Measurements from ENCODE around the gene INIP. TPM values are rescaled to one million over a fixed set of nuclear protein-coding genes. Genes with fewer than 3 reads are reported as not detected.

Gene INIP
- total RNA-seq, 1 experiment from 2014 or later = 26.6 TPM

GRCh38 chr9:112712678-112713077, 5.2 kb downstream of the INIP start:
- CTCF ChIA-PET = no interaction called here
- TF ChIP-seq EZH2 (IDR thresholded peaks at IDR 0.05; ENCODE audit: borderline replicate concordance, low read depth, low read length, poor library complexity, severe bottlenecking) = no peak
- TF ChIP-seq CTCF (conservative IDR thresholded peaks at IDR 0.05; ENCODE audit: low read depth, low read length) = no peak
- no peaks in the 10 kb centered on the region for H3K27me3 ChIP-seq (replicated peaks; ENCODE audit: insufficient read depth, low read depth, low read length, poor library complexity)
- peaks cover 3% of the 10 kb centered on the region for H3K4me1 ChIP-seq (ENCODE audit: insufficient read depth, low read length, poor library complexity, severe bottlenecking)
- no peak for DNase-seq (ENCODE audit: low spot score)
- H3K36me3 ChIP-seq (ENCODE audit: insufficient read depth, low read length, poor library complexity, severe bottlenecking) = no peaks in the 10 kb centered on the region
- BruUV-seq (replicated peaks) = no TSS peak
- POLR2A ChIA-PET (ENCODE audit: low non-redundant PET) = no interaction called here
- intact Hi-C loops (cut with micrococcal nuclease; ENCODE audit: unreplicated experiment) = loop anchor here (10.0 kb wide), 1 partner anchor 338 kb away; no protein-coding TSS in a partner anchor
- no peak overlapping the region for H3K4me3 ChIP-seq (ENCODE audit: low read depth, low read length, poor library complexity, severe bottlenecking)
- H3K27ac ChIP-seq (ENCODE audit: low read depth, low read length, poor library complexity, severe bottlenecking) = no peak overlapping the region
- H3K9me3 ChIP-seq (ENCODE audit: low read depth, low read length, poor library complexity, severe bottlenecking) = peaks cover 5% of the 10 kb centered on the region

GRCh38 chr9:112711050-112711689, 6.7 kb downstream of the INIP start:
- no peak overlapping the region for H3K4me3 ChIP-seq (ENCODE audit: low read depth, low read length, poor library complexity, severe bottlenecking)
- no peaks in the 10 kb centered on the region for H3K36me3 ChIP-seq (ENCODE audit: insufficient read depth, low read length, poor library complexity, severe bottlenecking)
- H3K27me3 ChIP-seq (replicated peaks; ENCODE audit: insufficient read depth, low read depth, low read length, poor library complexity) = no peaks in the 10 kb centered on the region
- CTCF ChIA-PET = interaction anchor here (0.6 kb wide), 1 partner anchor 9 kb away, joined by 5 read pairs; no protein-coding TSS in a partner anchor
- H3K9me3 ChIP-seq (ENCODE audit: low read depth, low read length, poor library complexity, severe bottlenecking) = peaks cover 5% of the 10 kb centered on the region
- POLR2A ChIA-PET (ENCODE audit: low non-redundant PET) = no interaction called here
- no peak overlapping the region for H3K27ac ChIP-seq (ENCODE audit: low read depth, low read length, poor library complexity, severe bottlenecking)
- intact Hi-C loops (cut with micrococcal nuclease; ENCODE audit: unreplicated experiment) = loop anchor here (10.0 kb wide), 1 partner anchor 336 kb away; no protein-coding TSS in a partner anchor
- DNase-seq (ENCODE audit: low spot score) = peak; percentile 58
- BruUV-seq (replicated peaks) = no TSS peak
- TF ChIP-seq EZH2 (IDR thresholded peaks at IDR 0.05; ENCODE audit: borderline replicate concordance, low read depth, low read length, poor library complexity, severe bottlenecking) (no peak), CTCF (conservative IDR thresholded peaks at IDR 0.05; ENCODE audit: low read depth, low read length) (peak; percentile 76)
- H3K4me1 ChIP-seq (ENCODE audit: insufficient read depth, low read length, poor library complexity, severe bottlenecking) = peaks cover 3% of the 10 kb centered on the region

GRCh38 chr9:112705768-112706427, 12.0 kb downstream of the INIP start:
- TF ChIP-seq CTCF (conservative IDR thresholded peaks at IDR 0.05; ENCODE audit: low read depth, low read length) (peak; percentile 68), EZH2 (IDR thresholded peaks at IDR 0.05; ENCODE audit: borderline replicate concordance, low read depth, low read length, poor library complexity, severe bottlenecking) (no peak)
- Histone ChIP-seq H3K4me3 (ENCODE audit: low read depth, low read length, poor library complexity, severe bottlenecking) (no peak overlapping the region), H3K27ac (ENCODE audit: low read depth, low read length, poor library complexity, severe bottlenecking) (no peak overlapping the region), H3K4me1 (ENCODE audit: insufficient read depth, low read length, poor library complexity, severe bottlenecking) (peaks cover 3% of the 10 kb centered on the region), H3K9me3 (ENCODE audit: low read depth, low read length, poor library complexity, severe bottlenecking) (no peaks in the 10 kb centered on the region), H3K36me3 (ENCODE audit: insufficient read depth, low read length, poor library complexity, severe bottlenecking) (no peaks in the 10 kb centered on the region), H3K27me3 (replicated peaks; ENCODE audit: insufficient read depth, low read depth, low read length, poor library complexity) (no peaks in the 10 kb centered on the region)
- no TSS peak for BruUV-seq (replicated peaks)
- POLR2A ChIA-PET (ENCODE audit: low non-redundant PET) = no interaction called here
- peak; percentile 83 for DNase-seq (ENCODE audit: low spot score)
- intact Hi-C loops (cut with micrococcal nuclease; ENCODE audit: unreplicated experiment) = loop anchor here (2.0 kb wide), 2 partner anchors 263 to 619 kb away; no protein-coding TSS in a partner anchor
- CTCF ChIA-PET = interaction anchor here (0.5 to 1.1 kb wide), 5 partner anchors 262 to 608 kb away, joined by 3 to 5 read pairs (median 4); no protein-coding TSS in a partner anchor

Measured in A673 (cell line).